Loucy (cell line): ENCODE results near the gene CREB3L2.

Experiments
- H2AFZ ChIP-seq: fragments of 200-600 bp; sonication (generic); 2 replicates; pipeline ENCODE4 v1.6.0; 2016; ENCODE audit warnings: antibody characterized with exemption, mild to moderate bottlenecking, low read length, moderate library complexity
- H3F3A ChIP-seq: fragments of 200-600 bp; 2 replicates; pipeline ENCODE4 v1.6.0; 2016; ENCODE audit warnings: antibody characterized with exemption, low read depth, mild to moderate bottlenecking
- H3K27me3 ChIP-seq: fragments of 200-600 bp; sonication (generic); 2 replicates; pipeline ENCODE4 v1.6.1; 2014; ENCODE audit warnings: low read length, mild to moderate bottlenecking; ENCODE audit not compliant: insufficient read depth, poor library complexity, severe bottlenecking
- H3K36me3 ChIP-seq: fragments of 200-600 bp; sonication (generic); 2 replicates; pipeline ENCODE4 v1.6.1; 2016; ENCODE audit warnings: low read length; ENCODE audit not compliant: insufficient read depth
- H3K4me1 ChIP-seq: fragments of 200-600 bp; sonication (generic); 2 replicates; pipeline ENCODE4 v1.5.1; 2014; ENCODE audit warnings: low read length, mild to moderate bottlenecking; ENCODE audit not compliant: insufficient read depth, poor library complexity, severe bottlenecking
- H3K4me2 ChIP-seq: fragments of 200-600 bp; sonication (generic); 2 replicates; pipeline ENCODE4 v1.6.0; 2014; ENCODE audit warnings: antibody characterized with exemption, low read length, low read depth, mild to moderate bottlenecking; ENCODE audit not compliant: poor library complexity, severe bottlenecking
- H3K4me3 ChIP-seq: fragments of 200-600 bp; sonication (generic); 2 replicates; pipeline ENCODE4 v1.5.1; 2014; ENCODE audit warnings: low read length, mild to moderate bottlenecking, mixed read lengths; ENCODE audit not compliant: poor library complexity, severe bottlenecking
- H3K79me2 ChIP-seq: fragments of 200-600 bp; sonication (generic); 2 replicates; pipeline ENCODE4 v1.6.1; 2014; ENCODE audit warnings: low read length; ENCODE audit not compliant: insufficient read depth
- H3K9ac ChIP-seq: fragments of 200-600 bp; sonication (generic); 2 replicates; pipeline ENCODE4 v1.6.0; 2014; ENCODE audit warnings: mild to moderate bottlenecking, low read depth, low read length, moderate library complexity; ENCODE audit not compliant: poor library complexity, severe bottlenecking
- H3K9me2 ChIP-seq: fragments of 200-600 bp; sonication (generic); replicated peaks from 2 replicates; pipeline ENCODE4 v1.6.1; 2016; ENCODE audit warnings: low read depth, low read length, mixed read lengths
- H3K9me3 ChIP-seq: fragments of 200-600 bp; sonication (generic); 2 replicates; pipeline ENCODE4 v1.6.1; 2014; ENCODE audit warnings: mild to moderate bottlenecking, antibody characterized with exemption, low read length, low read depth; ENCODE audit not compliant: insufficient read depth
- H4K20me1 ChIP-seq: fragments of 200-600 bp; sonication (generic); 2 replicates; pipeline ENCODE4 v1.6.0; 2014; ENCODE audit warnings: antibody characterized with exemption, low read length, mild to moderate bottlenecking; ENCODE audit not compliant: insufficient read depth, poor library complexity, severe bottlenecking
- EZH2phosphoT487 ChIP-seq: fragments of 200-600 bp; IDR thresholded peaks from 2 replicates; pipeline ENCODE4 v1.6.1; 2018; ENCODE audit warnings: antibody characterized with exemption, mild to moderate bottlenecking, moderate library complexity, borderline replicate concordance
- TF ChIP-seq, protein P1 (sequence below): fragments of 200-600 bp; sonication (generic); conservative IDR thresholded peaks from 2 replicates; pipeline ENCODE4 v1.5.1; 2014; ENCODE audit warnings: mild to moderate bottlenecking, antibody characterized with exemption, low read length

CREB3L2 gene

DNA sequence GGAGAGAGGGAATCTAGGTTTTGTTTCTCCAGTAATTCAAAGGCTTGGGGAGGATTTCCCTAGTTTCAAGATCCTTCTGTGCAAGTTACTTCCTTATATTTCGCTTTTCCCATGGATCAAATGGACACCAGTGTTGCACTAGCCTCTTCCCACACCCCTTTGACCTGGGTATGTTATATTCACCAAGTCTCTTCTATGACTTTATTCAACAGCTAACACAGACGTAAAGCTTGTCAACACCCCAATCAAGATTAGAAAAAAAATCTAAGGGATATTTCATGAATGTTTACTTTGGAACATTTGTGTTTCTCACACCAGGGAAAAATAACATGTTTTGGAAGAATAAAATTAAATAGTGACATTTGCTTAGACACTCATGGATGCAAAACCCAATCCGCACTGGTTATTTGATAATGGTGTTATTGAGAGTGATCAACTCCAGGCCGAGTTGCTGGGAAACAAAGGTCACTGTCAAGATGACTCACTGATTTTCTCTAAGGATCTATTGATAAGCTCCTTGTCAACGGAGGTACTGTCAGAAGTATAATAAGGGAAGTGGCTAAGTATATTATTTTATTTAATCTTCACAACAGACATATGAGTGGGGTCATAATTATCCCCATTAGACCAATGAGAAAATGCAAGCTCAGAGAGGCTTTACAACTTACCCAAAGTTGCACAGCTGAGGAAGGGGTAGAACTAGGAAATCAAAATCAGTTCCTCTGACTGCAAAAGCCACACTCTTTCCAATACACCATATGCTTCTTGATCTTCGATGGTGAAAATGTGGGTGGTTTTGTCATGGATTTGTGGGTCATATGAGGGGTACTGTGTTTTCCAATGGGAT lies 52.2 kb downstream of the CREB3L2 start:
- Histone ChIP-seq H3K79me2 (peaks cover 24% of the 10 kb centered on the region; the same call in 1 of the 2 replicates), H4K20me1 (peaks cover 7% of the 10 kb centered on the region), H3K9ac (no peak overlapping the region), H3K36me3 (no peaks in the 10 kb centered on the region; the same call in 1 of the 2 replicates), H2AFZ (no peak overlapping the region), H3K4me1 (no peaks in the 10 kb centered on the region), H3K9me3 (no peaks in the 10 kb centered on the region), H3F3A (no peaks in the 10 kb centered on the region), H3K4me2 (no peak overlapping the region), H3K9me2 (no peaks in the 10 kb centered on the region), H3K4me3 (no peak overlapping the region), H3K27me3 (no peaks in the 10 kb centered on the region)
- no peak for TF ChIP-seq EZH2phosphoT487

DNA sequence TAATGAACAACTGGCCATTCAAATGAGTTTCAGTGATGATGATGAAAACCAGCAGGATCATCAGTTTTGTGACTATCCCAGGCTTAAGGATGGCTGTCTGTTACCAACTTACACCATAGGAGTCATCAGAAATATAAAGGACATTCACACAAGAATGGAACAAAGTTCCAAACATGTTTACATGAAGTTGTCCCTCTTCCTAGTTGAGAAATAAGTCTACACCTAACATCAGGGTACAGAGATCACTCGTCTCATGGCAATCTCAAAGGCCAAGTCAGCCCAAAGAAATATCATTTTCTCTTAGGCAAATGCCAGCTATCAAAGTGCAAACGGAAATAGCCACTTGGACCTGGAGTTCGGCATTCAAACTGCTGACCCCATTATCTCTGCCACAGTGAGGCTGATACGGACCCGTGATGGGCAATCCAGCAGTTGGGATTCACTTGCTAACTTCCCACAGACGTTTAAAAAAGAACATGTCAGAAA lies 53.0 kb downstream of the CREB3L2 start:
- H3K9me2 ChIP-seq = no peaks in the 10 kb centered on the region
- no peaks in the 10 kb centered on the region; the same call in 1 of the 2 replicates for H3K36me3 ChIP-seq
- no peaks in the 10 kb centered on the region for H3K9me3 ChIP-seq
- no peak overlapping the region for H2AFZ ChIP-seq
- no peak overlapping the region for H3K4me2 ChIP-seq
- no peaks in the 10 kb centered on the region for H3K27me3 ChIP-seq
- H3F3A ChIP-seq = no peaks in the 10 kb centered on the region
- TF ChIP-seq, protein P1, sequence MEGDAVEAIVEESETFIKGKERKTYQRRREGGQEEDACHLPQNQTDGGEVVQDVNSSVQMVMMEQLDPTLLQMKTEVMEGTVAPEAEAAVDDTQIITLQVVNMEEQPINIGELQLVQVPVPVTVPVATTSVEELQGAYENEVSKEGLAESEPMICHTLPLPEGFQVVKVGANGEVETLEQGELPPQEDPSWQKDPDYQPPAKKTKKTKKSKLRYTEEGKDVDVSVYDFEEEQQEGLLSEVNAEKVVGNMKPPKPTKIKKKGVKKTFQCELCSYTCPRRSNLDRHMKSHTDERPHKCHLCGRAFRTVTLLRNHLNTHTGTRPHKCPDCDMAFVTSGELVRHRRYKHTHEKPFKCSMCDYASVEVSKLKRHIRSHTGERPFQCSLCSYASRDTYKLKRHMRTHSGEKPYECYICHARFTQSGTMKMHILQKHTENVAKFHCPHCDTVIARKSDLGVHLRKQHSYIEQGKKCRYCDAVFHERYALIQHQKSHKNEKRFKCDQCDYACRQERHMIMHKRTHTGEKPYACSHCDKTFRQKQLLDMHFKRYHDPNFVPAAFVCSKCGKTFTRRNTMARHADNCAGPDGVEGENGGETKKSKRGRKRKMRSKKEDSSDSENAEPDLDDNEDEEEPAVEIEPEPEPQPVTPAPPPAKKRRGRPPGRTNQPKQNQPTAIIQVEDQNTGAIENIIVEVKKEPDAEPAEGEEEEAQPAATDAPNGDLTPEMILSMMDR = no peak
- no peaks in the 10 kb centered on the region for H3K4me1 ChIP-seq
- H3K79me2 ChIP-seq = peaks cover 18% of the 10 kb centered on the region; the same call in 1 of the 2 replicates
- H4K20me1 ChIP-seq = peaks cover 7% of the 10 kb centered on the region
- H3K4me3 ChIP-seq = no peak overlapping the region
- H3K9ac ChIP-seq = no peak overlapping the region

DNA sequence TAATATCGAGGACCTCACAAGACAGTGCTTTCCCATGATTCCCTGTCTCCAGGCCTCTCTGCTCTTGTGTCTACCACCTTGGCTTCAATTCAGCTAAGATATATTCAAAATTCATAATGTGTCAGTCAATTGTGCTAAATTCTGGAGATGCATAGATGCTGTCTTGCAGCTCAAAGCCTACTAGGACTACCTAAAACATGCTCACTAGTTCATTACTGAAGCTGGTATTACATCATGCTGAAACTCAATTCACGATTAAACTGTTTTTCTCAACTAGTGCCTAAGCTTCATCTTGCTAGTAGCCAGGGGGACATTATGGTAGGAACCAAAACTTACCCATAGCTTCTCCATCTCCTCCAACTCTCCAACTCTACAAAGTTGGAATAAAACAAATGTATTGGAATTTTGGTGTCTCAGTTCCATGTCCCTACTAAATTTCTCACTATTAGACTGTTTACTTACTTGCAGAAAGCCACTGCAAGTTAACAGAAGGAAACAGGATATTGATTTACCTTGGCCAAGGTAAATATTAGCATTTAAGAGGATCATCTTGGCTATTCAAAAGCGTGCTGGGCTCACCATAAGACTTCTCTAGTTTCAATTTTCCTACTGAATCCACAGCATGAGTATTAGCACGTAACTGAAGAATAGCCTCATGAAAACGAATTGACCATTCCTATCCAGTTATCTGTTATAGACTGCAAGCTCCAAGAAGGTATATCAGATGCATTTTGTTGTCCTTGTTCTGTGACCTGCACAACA lies 53.6 kb downstream of the CREB3L2 start:
- H4K20me1 ChIP-seq = peaks cover 7% of the 10 kb centered on the region

More for the DNA sequence above, 53.6 kb downstream of the CREB3L2 start:
- H3K9me2 ChIP-seq = no peaks in the 10 kb centered on the region
- no peaks in the 10 kb centered on the region; the same call in 1 of the 2 replicates for H3K36me3 ChIP-seq
- no peaks in the 10 kb centered on the region for H3F3A ChIP-seq
- no peak overlapping the region for H3K4me3 ChIP-seq
- H3K79me2 ChIP-seq = peaks cover 15% of the 10 kb centered on the region; the same call in 1 of the 2 replicates
- H3K4me2 ChIP-seq = no peak overlapping the region
- no peaks in the 10 kb centered on the region for H3K9me3 ChIP-seq
- TF ChIP-seq EZH2phosphoT487 = no peak
- TF ChIP-seq, protein P1 = no peak
- no peak overlapping the region for H2AFZ ChIP-seq
- no peaks in the 10 kb centered on the region for H3K4me1 ChIP-seq
- H3K9ac ChIP-seq = no peak overlapping the region
- no peaks in the 10 kb centered on the region for H3K27me3 ChIP-seq
